Upper lobe of left lung (tissue), 4 donors: ENCODE measurements around the gene ISOC2.

Experiments
- POLR2A ChIP-seq, 4 donors: fragments of 450-650 bp; IDR thresholded peaks; one replicate each; pipeline ENCODE4 v1.5.1; 2016 to 2017; ENCODE audit warnings: antibody characterized with exemption in 4 of 4, mild to moderate bottlenecking in 2 of 4
- POLR2AphosphoS5 ChIP-seq, 2 donors: sonication (generic); formaldehyde crosslinking; IDR thresholded peaks; one replicate each; pipeline ENCODE4 v1.5.1; 2017; ENCODE audit warnings: antibody characterized with exemption in 2 of 2
- TF ChIP-seq, protein P1 (sequence below), 6 experiments: fragments of 450-650 bp in 4 of 6; fragments of 200-600 bp in 2 of 6; sonication (generic) in 2 of 6; IDR thresholded peaks; one replicate each; pipeline ENCODE4 v1.5.1; 2016 to 2019; ENCODE audit warnings: antibody characterized with exemption in 6 of 6

DNA sequence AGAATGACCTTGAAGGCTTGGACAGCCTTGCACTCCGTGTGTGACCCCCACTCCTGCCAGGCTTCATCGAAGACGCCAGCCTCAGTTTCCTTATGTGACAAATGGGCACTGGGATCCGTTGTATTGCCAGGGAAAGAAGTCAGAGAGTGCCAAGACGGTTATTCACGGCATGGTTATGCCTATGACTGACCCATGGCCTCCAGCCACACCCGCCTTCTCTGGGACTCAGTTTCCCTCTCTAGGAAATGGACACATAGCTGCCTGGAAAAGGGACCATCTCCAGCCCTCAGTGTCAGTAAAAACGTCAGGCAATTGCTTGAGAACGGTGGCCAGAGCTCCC lies 52.9 kb downstream of the ISOC2 start:
- TF ChIP-seq POLR2AphosphoS5 (IDR thresholded peaks at IDR 0.05) (no peak), POLR2A (IDR thresholded peaks at IDR 0.05) (no peak)
- TF ChIP-seq, protein P1, sequence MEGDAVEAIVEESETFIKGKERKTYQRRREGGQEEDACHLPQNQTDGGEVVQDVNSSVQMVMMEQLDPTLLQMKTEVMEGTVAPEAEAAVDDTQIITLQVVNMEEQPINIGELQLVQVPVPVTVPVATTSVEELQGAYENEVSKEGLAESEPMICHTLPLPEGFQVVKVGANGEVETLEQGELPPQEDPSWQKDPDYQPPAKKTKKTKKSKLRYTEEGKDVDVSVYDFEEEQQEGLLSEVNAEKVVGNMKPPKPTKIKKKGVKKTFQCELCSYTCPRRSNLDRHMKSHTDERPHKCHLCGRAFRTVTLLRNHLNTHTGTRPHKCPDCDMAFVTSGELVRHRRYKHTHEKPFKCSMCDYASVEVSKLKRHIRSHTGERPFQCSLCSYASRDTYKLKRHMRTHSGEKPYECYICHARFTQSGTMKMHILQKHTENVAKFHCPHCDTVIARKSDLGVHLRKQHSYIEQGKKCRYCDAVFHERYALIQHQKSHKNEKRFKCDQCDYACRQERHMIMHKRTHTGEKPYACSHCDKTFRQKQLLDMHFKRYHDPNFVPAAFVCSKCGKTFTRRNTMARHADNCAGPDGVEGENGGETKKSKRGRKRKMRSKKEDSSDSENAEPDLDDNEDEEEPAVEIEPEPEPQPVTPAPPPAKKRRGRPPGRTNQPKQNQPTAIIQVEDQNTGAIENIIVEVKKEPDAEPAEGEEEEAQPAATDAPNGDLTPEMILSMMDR (IDR thresholded peaks at IDR 0.05): no peak
